GM06990 (cell line): Measurements from ENCODE around the gene CCNY.

Experiments
- DNase-seq: peaks from one replicate; pipeline ENCODE4 v3.0.0-alpha.2; 2011; ENCODE audit not compliant: insufficient read length; ENCODE audit errors: extremely low read depth
- H3K27me3 ChIP-seq: replicated peaks from 2 replicates; pipeline ENCODE4 v1.6.0; 2011; ENCODE audit warnings: low read length; ENCODE audit not compliant: control insufficient read depth, insufficient read depth
- H3K36me3 ChIP-seq: 2 replicates; pipeline ENCODE4 v1.5.1; 2011; ENCODE audit warnings: low read length; ENCODE audit not compliant: control insufficient read depth, insufficient read depth
- H3K4me3 ChIP-seq: replicated peaks from 2 replicates; pipeline ENCODE4 v1.5.1; 2011; ENCODE audit warnings: low read depth, mild to moderate bottlenecking, control low read depth, low read length
- TF ChIP-seq, protein P1 (sequence below): IDR thresholded peaks from 2 replicates; pipeline ENCODE4 v1.5.1; 2011; ENCODE audit warnings: low read length, control low read depth, mild to moderate bottlenecking, inconsistent platforms; ENCODE audit not compliant: insufficient read depth, poor library complexity, severe bottlenecking

CCNY gene

DNA sequence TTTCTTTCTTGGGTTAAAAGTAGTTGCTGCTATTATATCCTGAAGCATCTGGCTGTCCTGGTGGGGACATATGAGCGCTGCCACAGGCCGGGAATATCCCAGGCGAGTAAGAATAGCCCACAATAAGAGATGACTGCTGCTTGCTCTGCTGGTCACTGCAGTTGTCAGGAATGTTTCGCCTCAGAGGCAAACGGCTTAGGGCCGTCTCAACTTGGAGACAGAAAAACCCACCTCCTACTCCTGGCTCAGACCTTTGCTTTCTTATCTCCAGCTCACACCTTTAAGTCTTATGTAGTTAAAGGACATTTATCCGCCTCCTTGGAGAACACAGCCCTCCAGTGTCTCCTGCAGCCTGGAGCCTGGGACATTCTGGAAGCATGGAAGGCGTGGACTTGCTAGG lies 268.9 kb downstream of the CCNY start, which contains the start of gene GJD4:
GJD4 (plus strand) TSS at position 151 of the 400 bp plus-strand sequence; CDS start at position 378, 227 bp downstream.
- Histone ChIP-seq H3K36me3 (no peaks in the 10 kb centered on the region), H3K4me3 (no peak within 1 kb of the TSS), H3K27me3 (peaks cover 1% of the 10 kb centered on the region)
- no peak for DNase-seq
- TF ChIP-seq, protein P1, sequence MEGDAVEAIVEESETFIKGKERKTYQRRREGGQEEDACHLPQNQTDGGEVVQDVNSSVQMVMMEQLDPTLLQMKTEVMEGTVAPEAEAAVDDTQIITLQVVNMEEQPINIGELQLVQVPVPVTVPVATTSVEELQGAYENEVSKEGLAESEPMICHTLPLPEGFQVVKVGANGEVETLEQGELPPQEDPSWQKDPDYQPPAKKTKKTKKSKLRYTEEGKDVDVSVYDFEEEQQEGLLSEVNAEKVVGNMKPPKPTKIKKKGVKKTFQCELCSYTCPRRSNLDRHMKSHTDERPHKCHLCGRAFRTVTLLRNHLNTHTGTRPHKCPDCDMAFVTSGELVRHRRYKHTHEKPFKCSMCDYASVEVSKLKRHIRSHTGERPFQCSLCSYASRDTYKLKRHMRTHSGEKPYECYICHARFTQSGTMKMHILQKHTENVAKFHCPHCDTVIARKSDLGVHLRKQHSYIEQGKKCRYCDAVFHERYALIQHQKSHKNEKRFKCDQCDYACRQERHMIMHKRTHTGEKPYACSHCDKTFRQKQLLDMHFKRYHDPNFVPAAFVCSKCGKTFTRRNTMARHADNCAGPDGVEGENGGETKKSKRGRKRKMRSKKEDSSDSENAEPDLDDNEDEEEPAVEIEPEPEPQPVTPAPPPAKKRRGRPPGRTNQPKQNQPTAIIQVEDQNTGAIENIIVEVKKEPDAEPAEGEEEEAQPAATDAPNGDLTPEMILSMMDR: no peak

DNA sequence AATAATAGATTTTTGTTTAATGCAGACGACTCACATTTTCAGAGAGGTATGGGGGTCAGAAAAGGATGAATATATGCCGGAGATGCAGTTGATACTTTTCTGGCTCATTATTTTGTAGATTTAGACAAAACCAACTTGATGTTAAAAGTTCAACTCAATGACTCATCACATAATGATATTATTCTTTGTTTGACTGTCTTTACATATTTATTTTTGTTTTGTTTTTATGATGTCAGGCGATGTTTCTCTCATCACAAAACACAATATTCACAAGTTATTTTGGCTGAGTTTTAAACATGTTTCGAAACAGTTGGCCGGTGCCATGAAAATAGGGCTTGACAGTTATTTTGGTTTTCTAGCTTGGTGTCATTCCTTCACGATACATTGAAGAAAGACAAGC lies 270.1 kb downstream of the CCNY start:
- H3K36me3 ChIP-seq: no peaks in the 10 kb centered on the region
- TF ChIP-seq, protein P1: no peak
- H3K27me3 ChIP-seq: peaks cover 1% of the 10 kb centered on the region; the same call in 1 of the 2 replicates
- no peak overlapping the region for H3K4me3 ChIP-seq
- no peak for DNase-seq

GRCh38 chr10:35607475-35608327 lies 271.4 kb downstream of the CCNY start:
- Histone ChIP-seq H3K4me3 (no peak overlapping the region), H3K36me3 (no peaks in the 10 kb centered on the region), H3K27me3 (peaks cover 1% of the 10 kb centered on the region; the same call in 1 of the 2 replicates)
- TF ChIP-seq, protein P1: no peak
- no peak for DNase-seq

GRCh38 chr10:35608328-35608672 lies 272.0 kb downstream of the CCNY start:
- peaks cover 1% of the 10 kb centered on the region; the same call in 1 of the 2 replicates for H3K27me3 ChIP-seq
- DNase-seq: no peak
- H3K36me3 ChIP-seq: no peaks in the 10 kb centered on the region
- no peak overlapping the region for H3K4me3 ChIP-seq
- TF ChIP-seq, protein P1: no peak

- DNase-seq: no peak
- Histone ChIP-seq H3K4me3 (no peak overlapping the region), H3K27me3 (peaks cover 1% of the 10 kb centered on the region; the same call in 1 of the 2 replicates), H3K36me3 (no peaks in the 10 kb centered on the region)
- TF ChIP-seq, protein P1: no peak
Measured at GRCh38 chr10:35611750-35612149, 275.4 kb downstream of the CCNY start.
